Dendritic cell treated with granulocyte-macrophage colony-stimulating factor and Interleukin-4, amounts not matched to agents 40 ng/mL and 50 ng/mL, for 4 days (primary cell): ENCODE measurements around the gene WDR73.

Experiments
- H3K27ac Mint-ChIP-seq: one replicate; pipeline ENCODE4 v1.8.0; 2022; ENCODE audit warnings: mild to moderate bottlenecking, mixed read lengths
- H3K27me3 Mint-ChIP-seq: one replicate; pipeline ENCODE4 v1.8.0; 2022; ENCODE audit warnings: mild to moderate bottlenecking, mixed read lengths
- H3K36me3 Mint-ChIP-seq: one replicate; pipeline ENCODE4 v1.8.0; 2022; ENCODE audit warnings: low read depth, mixed read lengths
- H3K4me1 Mint-ChIP-seq: one replicate; pipeline ENCODE4 v1.8.0; 2022; ENCODE audit warnings: low read depth, mixed read lengths
- H3K4me3 Mint-ChIP-seq: one replicate; pipeline ENCODE4 v1.8.0; 2022; ENCODE audit warnings: mild to moderate bottlenecking, moderate library complexity, mixed read lengths
- H3K9me3 Mint-ChIP-seq: one replicate; pipeline ENCODE4 v1.8.0; 2022; ENCODE audit warnings: mixed read lengths
- intact Hi-C: fragments of 100-400 bp; cut with micrococcal nuclease; formaldehyde crosslinking; loops from one replicate; pipeline ENCODE4 v1.15.0; 2022

WDR73 gene

GRCh38 chr15:84668221-84668982, 14.3 kb upstream of the WDR73 start:
- Mint-ChIP-seq H3K36me3 (peaks cover 99% of the 10 kb centered on the region), H3K27me3 (no peaks in the 10 kb centered on the region), H3K9me3 (no peaks in the 10 kb centered on the region), H3K27ac (no peak overlapping the region), H3K4me3 (no peak overlapping the region), H3K4me1 (peaks cover 6% of the 10 kb centered on the region)
- intact Hi-C loops, result no loop called here

- H3K36me3 Mint-ChIP-seq, result peaks cover 88% of the 10 kb centered on the region
- intact Hi-C loops, result no loop called here
- no peaks in the 10 kb centered on the region for H3K4me1 Mint-ChIP-seq
- H3K9me3 Mint-ChIP-seq, result no peaks in the 10 kb centered on the region
- no peaks in the 10 kb centered on the region for H3K27me3 Mint-ChIP-seq
- H3K4me3 Mint-ChIP-seq, result no peak overlapping the region
- H3K27ac Mint-ChIP-seq, result no peak overlapping the region
Observed at GRCh38 chr15:84666373-84666772, 12.3 kb upstream of the WDR73 start.

DNA sequence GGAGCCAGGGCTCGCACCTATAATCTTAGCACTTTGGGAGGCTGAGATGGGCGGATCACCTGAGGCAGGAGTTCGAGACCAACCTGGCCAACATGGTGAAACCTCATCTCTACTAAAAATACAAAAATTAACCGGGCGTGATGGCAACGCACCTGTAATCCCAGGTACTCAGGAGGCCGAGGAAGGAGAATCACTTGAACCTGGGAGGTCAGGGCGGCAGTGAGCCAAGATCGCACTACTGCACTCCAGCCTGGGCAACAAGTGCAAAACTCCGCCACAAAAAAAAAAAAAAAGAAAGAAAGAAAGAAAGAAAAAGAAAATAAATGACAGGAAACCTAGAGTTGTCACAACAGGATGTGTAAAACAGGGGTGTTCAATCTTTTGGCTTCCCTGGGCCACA, 6.9 kb upstream of the WDR73 start:
- Mint-ChIP-seq H3K27ac (no peak overlapping the region), H3K4me3 (no peak overlapping the region), H3K9me3 (no peaks in the 10 kb centered on the region), H3K27me3 (peaks cover 5% of the 10 kb centered on the region), H3K4me1 (peaks cover 29% of the 10 kb centered on the region), H3K36me3 (peaks cover 50% of the 10 kb centered on the region)
- intact Hi-C loops, result no loop called here

DNA sequence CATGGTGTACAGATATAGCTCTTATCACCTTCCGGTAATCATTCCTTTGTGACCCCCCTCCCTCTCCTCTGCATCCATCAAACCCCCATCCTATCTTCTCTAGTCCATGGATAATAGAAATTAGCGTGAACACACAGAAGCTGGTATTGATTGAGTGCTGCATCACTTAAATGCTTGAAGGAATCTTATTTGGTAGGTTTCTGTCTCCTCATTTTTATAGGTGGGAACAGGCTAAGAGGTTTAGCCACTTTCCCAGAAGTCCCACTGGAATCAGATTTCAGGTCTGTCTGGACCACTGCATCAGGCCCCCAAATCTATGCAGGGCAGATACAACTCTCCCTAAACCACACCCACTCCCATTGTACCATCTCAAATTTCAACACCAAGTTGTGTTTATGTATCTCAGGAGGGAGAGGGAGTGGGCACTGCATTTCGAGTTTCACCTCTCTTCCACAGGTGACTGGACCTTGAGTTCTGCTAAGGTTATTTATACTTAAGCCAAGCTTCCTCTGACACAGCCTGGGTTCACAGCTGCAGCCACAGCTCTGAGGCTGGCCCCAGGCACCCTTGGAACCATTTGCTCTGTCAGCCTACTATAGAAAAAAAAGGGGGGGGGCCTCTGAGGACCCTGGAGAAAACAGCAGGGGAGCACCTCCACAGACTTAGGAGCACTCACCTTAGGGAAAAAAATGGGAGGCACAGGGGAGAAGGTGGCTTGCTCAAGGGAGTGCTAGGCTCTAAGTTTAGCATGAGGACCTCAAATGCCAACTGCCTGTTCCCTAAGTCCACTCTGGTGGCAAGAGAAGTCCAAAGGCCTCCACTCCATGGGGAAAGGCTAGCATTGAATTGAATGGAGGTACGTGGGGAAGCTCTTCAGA, 6.1 kb upstream of the WDR73 start:
- Mint-ChIP-seq H3K27me3 (peaks cover 5% of the 10 kb centered on the region), H3K36me3 (peaks cover 42% of the 10 kb centered on the region), H3K4me1 (peaks cover 38% of the 10 kb centered on the region), H3K27ac (no peak overlapping the region), H3K4me3 (no peak overlapping the region), H3K9me3 (no peaks in the 10 kb centered on the region)
- intact Hi-C loops, result loop anchor here (5.0 kb wide), 2 partner anchors 57 to 217 kb away; partner anchors contain the start of gene SEC11A

DNA sequence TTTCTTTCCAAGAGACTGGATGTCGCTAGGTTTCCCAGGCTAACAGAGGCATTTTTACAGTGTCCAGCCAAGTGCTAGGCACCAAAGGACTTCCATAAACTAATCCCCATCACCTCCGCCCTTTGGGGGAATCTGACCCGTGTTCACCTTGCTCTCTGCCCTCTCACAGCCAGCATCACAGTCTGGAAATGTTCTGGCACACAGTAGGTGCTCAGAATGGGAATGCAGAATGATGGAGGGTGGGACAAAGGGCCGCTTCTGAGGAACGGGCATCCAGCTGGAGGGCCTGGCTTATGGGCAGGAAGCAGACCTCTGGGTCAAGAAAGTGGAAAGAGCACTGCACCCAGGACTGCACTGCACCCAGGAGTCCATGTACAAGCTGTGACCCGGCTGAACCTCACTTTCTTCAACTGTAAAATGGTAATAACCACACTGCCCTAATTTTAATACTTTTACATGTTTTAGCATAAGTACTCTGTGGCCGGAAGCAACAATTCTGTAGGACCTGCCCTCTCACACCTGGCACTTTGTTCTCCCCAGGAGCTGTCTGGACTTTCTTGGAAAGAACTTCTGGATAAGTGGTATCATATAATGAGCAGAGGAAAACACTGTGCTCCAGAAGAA, 4.8 kb upstream of the WDR73 start:
- H3K27me3 Mint-ChIP-seq, result peaks cover 5% of the 10 kb centered on the region
- H3K36me3 Mint-ChIP-seq, result peaks cover 34% of the 10 kb centered on the region
- H3K4me3 Mint-ChIP-seq, result peak overlapping the region; percentile 76
- H3K9me3 Mint-ChIP-seq, result no peaks in the 10 kb centered on the region
- intact Hi-C loops, result loop anchor here (5.0 kb wide), 2 partner anchors 58 to 218 kb away; partner anchors contain the start of gene SEC11A
- peaks cover 44% of the 10 kb centered on the region for H3K4me1 Mint-ChIP-seq
- H3K27ac Mint-ChIP-seq, result peak overlapping the region; percentile 71

- H3K36me3 Mint-ChIP-seq, result peaks cover 31% of the 10 kb centered on the region
- H3K9me3 Mint-ChIP-seq, result no peaks in the 10 kb centered on the region
- peaks cover 5% of the 10 kb centered on the region for H3K27me3 Mint-ChIP-seq
- peaks cover 50% of the 10 kb centered on the region for H3K4me1 Mint-ChIP-seq
- peak within 1 kb of the TSS; percentile 71 for H3K27ac Mint-ChIP-seq
- H3K4me3 Mint-ChIP-seq, result peak within 1 kb of the TSS; percentile 76
- intact Hi-C loops, result loop anchor here (5.0 kb wide), 2 partner anchors 59 to 219 kb away; partner anchors contain the start of gene SEC11A
Observed at GRCh38 chr15:84658080-84658787, 4.2 kb upstream of the WDR73 start, which contains the start of gene NMB. TSS of gene NMB (minus strand) at chr15:84658199. CDS start at chr15:84658152, 47 bp downstream.

DNA sequence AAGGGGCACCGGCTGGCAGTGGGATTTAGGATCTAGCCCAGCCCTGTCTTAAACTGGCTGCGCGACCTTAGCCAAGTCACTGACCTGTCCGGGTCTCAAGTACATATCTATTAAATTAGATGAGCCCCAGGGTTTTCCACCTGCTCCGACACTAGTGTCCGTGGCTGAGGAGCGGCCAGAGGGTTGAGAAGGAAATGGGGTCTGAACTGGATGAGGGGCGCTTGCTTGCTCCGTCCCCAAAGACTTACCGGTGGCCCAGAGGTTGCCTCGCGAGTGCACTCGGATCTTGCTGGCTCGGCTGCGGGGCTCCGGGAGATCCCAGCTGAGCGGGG, 3.6 kb upstream of the WDR73 start:
- peak overlapping the region; percentile 71 for H3K27ac Mint-ChIP-seq
- H3K4me3 Mint-ChIP-seq, result peak overlapping the region; percentile 76
- H3K36me3 Mint-ChIP-seq, result peaks cover 30% of the 10 kb centered on the region
- H3K4me1 Mint-ChIP-seq, result peaks cover 56% of the 10 kb centered on the region
- intact Hi-C loops, result loop anchor here (5.0 kb wide), 2 partner anchors 60 to 220 kb away; partner anchors contain the start of gene SEC11A
- no peaks in the 10 kb centered on the region for H3K9me3 Mint-ChIP-seq
- H3K27me3 Mint-ChIP-seq, result peaks cover 5% of the 10 kb centered on the region

DNA sequence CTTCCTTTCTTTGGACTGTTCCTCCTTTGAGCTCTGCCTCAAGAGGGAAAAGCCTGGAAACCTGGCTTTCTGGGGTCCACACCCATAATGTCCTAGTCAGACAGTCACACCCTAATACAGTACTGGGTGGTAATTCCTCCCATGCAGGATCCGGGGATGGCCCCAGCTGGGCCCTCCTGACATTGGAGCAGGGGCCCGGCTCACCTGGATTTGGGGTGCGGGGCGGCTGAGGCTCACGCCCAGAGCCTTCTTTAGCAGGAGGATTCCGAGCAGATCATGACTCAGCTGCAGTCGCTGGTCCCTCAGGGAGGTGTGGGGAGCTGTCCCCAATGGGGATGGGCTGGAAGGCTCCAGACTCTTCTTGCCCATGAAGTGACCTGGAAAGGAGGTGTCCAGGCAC, 2.9 kb upstream of the WDR73 start:
- Mint-ChIP-seq H3K27me3 (peaks cover 5% of the 10 kb centered on the region), H3K4me1 (peaks cover 63% of the 10 kb centered on the region), H3K9me3 (no peaks in the 10 kb centered on the region), H3K4me3 (peak overlapping the region; percentile 76), H3K27ac (peak overlapping the region; percentile 71), H3K36me3 (peaks cover 36% of the 10 kb centered on the region)
- intact Hi-C loops, result loop anchor here (5.0 kb wide), 2 partner anchors 60 to 220 kb away; partner anchors contain the start of gene SEC11A

GRCh38 chr15:84654689-84655453, 788 bp upstream of the WDR73 start:
- H3K4me3 Mint-ChIP-seq, result peak overlapping the region; percentile 91
- H3K27ac Mint-ChIP-seq, result peak overlapping the region; percentile 88
- peaks cover 69% of the 10 kb centered on the region for H3K4me1 Mint-ChIP-seq
- intact Hi-C loops, result loop anchor here (1.0 to 5.0 kb wide), 6 partner anchors 24 to 222 kb away; partner anchors contain the start of genes SEC11A and ZNF592
- peaks cover 5% of the 10 kb centered on the region for H3K27me3 Mint-ChIP-seq
- H3K36me3 Mint-ChIP-seq, result peaks cover 36% of the 10 kb centered on the region
- no peaks in the 10 kb centered on the region for H3K9me3 Mint-ChIP-seq

GRCh38 chr15:84653584-84653909, 536 bp downstream of the WDR73 start:
- Mint-ChIP-seq H3K27me3 (peaks cover 5% of the 10 kb centered on the region), H3K4me3 (peak overlapping the region; percentile 91)
- intact Hi-C loops, result no loop called here

DNA sequence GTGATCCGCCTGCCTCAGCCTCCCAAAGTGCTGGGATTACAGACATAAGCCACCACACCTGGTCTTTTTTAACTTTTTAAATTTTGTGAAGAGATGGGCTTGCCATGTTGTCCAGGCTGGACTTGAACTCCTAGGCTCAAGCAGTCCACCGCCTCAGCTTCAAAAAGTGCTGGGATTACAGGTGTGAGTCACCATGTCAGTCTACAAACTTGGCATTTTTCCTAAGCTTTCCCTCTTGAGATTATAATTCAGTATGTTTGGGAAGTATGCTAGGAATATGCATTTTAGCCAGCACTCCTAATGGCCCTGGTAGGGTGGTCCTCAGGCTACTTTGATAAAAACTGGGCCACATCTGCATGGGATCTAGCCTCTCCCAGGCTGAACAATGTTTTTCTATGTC, 4.4 kb downstream of the WDR73 start:
- no peaks in the 10 kb centered on the region for H3K9me3 Mint-ChIP-seq
- no peak overlapping the region for H3K27ac Mint-ChIP-seq
- no peaks in the 10 kb centered on the region for H3K27me3 Mint-ChIP-seq
- intact Hi-C loops, result no loop called here
- H3K4me1 Mint-ChIP-seq, result peaks cover 50% of the 10 kb centered on the region
- peaks cover 88% of the 10 kb centered on the region for H3K36me3 Mint-ChIP-seq
- no peak overlapping the region for H3K4me3 Mint-ChIP-seq

More at GRCh38 chr15:84653584-84653909, 536 bp downstream of the WDR73 start:
- Mint-ChIP-seq H3K4me1 (peaks cover 64% of the 10 kb centered on the region), H3K36me3 (peaks cover 50% of the 10 kb centered on the region), H3K9me3 (no peaks in the 10 kb centered on the region), H3K27ac (peak overlapping the region; percentile 88)

DNA sequence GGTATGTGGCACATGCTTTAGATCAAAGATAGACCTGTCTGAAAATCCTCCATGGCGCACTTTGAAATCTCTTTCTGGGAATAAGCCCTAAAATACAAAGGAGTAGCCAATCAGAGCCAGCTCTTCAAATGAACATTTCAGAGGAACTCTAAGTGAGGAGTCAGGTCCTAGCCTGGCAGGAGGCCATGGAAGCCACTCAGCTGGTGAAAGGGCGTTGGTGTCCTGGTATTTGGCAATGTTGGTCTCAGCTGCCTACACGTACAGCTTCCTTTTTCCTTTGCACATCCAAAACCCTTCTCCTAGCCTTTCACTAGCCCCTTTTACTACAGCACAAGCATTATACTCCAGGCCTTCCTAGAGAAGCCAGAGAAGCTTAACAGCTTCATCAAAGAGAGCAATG, 5.5 kb downstream of the WDR73 start:
- Mint-ChIP-seq H3K4me3 (no peak overlapping the region), H3K36me3 (peaks cover 91% of the 10 kb centered on the region), H3K27ac (peak overlapping the region; percentile 73), H3K4me1 (peaks cover 46% of the 10 kb centered on the region), H3K9me3 (no peaks in the 10 kb centered on the region), H3K27me3 (no peaks in the 10 kb centered on the region)
- intact Hi-C loops, result no loop called here

- intact Hi-C loops, result no loop called here
- H3K36me3 Mint-ChIP-seq, result peaks cover 99% of the 10 kb centered on the region
- H3K4me1 Mint-ChIP-seq, result peaks cover 37% of the 10 kb centered on the region
- peak overlapping the region; percentile 73 for H3K27ac Mint-ChIP-seq
- H3K27me3 Mint-ChIP-seq, result no peaks in the 10 kb centered on the region
- H3K4me3 Mint-ChIP-seq, result peak overlapping the region; percentile 30
- H3K9me3 Mint-ChIP-seq, result no peaks in the 10 kb centered on the region
Observed at GRCh38 chr15:84647726-84648125, 6.4 kb downstream of the WDR73 start.
